ES-I3 (cell line): ENCODE data around the gene ORAI2.
"Not testable (repeated sequence)": the region's sequence is repeated elsewhere in the genome, so short reads cannot be mapped to it uniquely, and the experiment has no call there.

Experiments
- H3K36me3 ChIP-seq: 2 replicates; pipeline ENCODE4 v1.6.1; 2013; ENCODE audit warnings: mild to moderate bottlenecking, low read length, control low read depth, moderate library complexity; ENCODE audit not compliant: insufficient read depth
- H3K4me1 ChIP-seq: 2 replicates; pipeline ENCODE4 v1.6.1; 2013; ENCODE audit warnings: mild to moderate bottlenecking, control low read depth, low read length; ENCODE audit not compliant: insufficient read depth
- H3K9ac ChIP-seq: 2 replicates; pipeline ENCODE4 v1.6.1; 2013; ENCODE audit warnings: low read depth, mild to moderate bottlenecking, low read length, moderate library complexity
- H3K9me3 ChIP-seq: 2 replicates; pipeline ENCODE4 v1.6.1; 2013; ENCODE audit warnings: mild to moderate bottlenecking, low read length, moderate library complexity; ENCODE audit not compliant: control insufficient read depth, insufficient read depth

Gene ORAI2

GRCh38 chr7:102464577-102465280 is 31.4 kb downstream of the ORAI2 start, which contains the start of the genes ALKBH4 and LRWD1:
Gene ALKBH4 (minus strand): TSS chr7:102464863. CDS start chr7:102464836, 27 bp downstream.
Gene LRWD1 (plus strand): TSS chr7:102464984. CDS start chr7:102465081, 97 bp downstream.
- H3K9me3 ChIP-seq: no peaks in the 10 kb centered on the region
- no peaks in the 10 kb centered on the region; the same call in 1 of the 2 replicates for H3K4me1 ChIP-seq

GRCh38 chr7:102466097-102466496 is 32.7 kb downstream of the ORAI2 start:
- Histone ChIP-seq H3K9ac (no peak overlapping the region), H3K9me3 (no peaks in the 10 kb centered on the region), H3K4me1 (no peaks in the 10 kb centered on the region; the same call in 1 of the 2 replicates), H3K36me3 (no peaks in the 10 kb centered on the region)

More at GRCh38 chr7:102464577-102465280, 31.4 kb downstream of the ORAI2 start, which contains the start of the genes ALKBH4 and LRWD1:
- H3K36me3 ChIP-seq: no peaks in the 10 kb centered on the region
- peak within 1 kb of the TSS; percentile 85 for H3K9ac ChIP-seq

- Histone ChIP-seq H3K9ac (no peak overlapping the region), H3K4me1 (no peaks in the 10 kb centered on the region; the same call in 1 of the 2 replicates), H3K9me3 (no peaks in the 10 kb centered on the region), H3K36me3 (no peaks in the 10 kb centered on the region)
Measured at GRCh38 chr7:102467581-102468477, 34.5 kb downstream of the ORAI2 start.

GRCh38 chr7:102468478-102469350 is 35.3 kb downstream of the ORAI2 start:
- H3K4me1 ChIP-seq: no peaks in the 10 kb centered on the region; the same call in 1 of the 2 replicates
- no peaks in the 10 kb centered on the region for H3K36me3 ChIP-seq

GRCh38 chr7:102469351-102469971 is 36.1 kb downstream of the ORAI2 start:
- Histone ChIP-seq H3K4me1 (no peaks in the 10 kb centered on the region), H3K9me3 (no peaks in the 10 kb centered on the region), H3K36me3 (no peaks in the 10 kb centered on the region), H3K9ac (no peak overlapping the region)

More at GRCh38 chr7:102468478-102469350, 35.3 kb downstream of the ORAI2 start:
- H3K9ac ChIP-seq: no peak overlapping the region
- no peaks in the 10 kb centered on the region for H3K9me3 ChIP-seq

- Histone ChIP-seq H3K9me3 (no peaks in the 10 kb centered on the region), H3K4me1 (no peaks in the 10 kb centered on the region), H3K9ac (no peak overlapping the region), H3K36me3 (no peaks in the 10 kb centered on the region)
Measured at GRCh38 chr7:102469972-102470825, 36.8 kb downstream of the ORAI2 start.

GRCh38 chr7:102471791-102472125 is 38.4 kb downstream of the ORAI2 start:
- H3K4me1 ChIP-seq: no peaks in the 10 kb centered on the region
- H3K36me3 ChIP-seq: no peaks in the 10 kb centered on the region
- H3K9me3 ChIP-seq: no peaks in the 10 kb centered on the region
- no peak overlapping the region for H3K9ac ChIP-seq

- Histone ChIP-seq H3K36me3 (no peaks in the 10 kb centered on the region), H3K9me3 (no peaks in the 10 kb centered on the region), H3K4me1 (no peaks in the 10 kb centered on the region), H3K9ac (no peak overlapping the region)
Measured at GRCh38 chr7:102472126-102473041, 39.0 kb downstream of the ORAI2 start.

- Histone ChIP-seq H3K9ac (no peak overlapping the region), H3K4me1 (no peaks in the 10 kb centered on the region), H3K36me3 (no peaks in the 10 kb centered on the region), H3K9me3 (no peaks in the 10 kb centered on the region)
Measured at GRCh38 chr7:102473271-102473991, 40.1 kb downstream of the ORAI2 start.

GRCh38 chr7:102474116-102474515 is 40.7 kb downstream of the ORAI2 start:
- not testable (repeated sequence) for H3K9me3 ChIP-seq, H3K4me1 ChIP-seq, H3K9ac ChIP-seq, H3K36me3 ChIP-seq

GRCh38 chr7:102474736-102475435 is 41.5 kb downstream of the ORAI2 start:
- not testable (repeated sequence) for H3K4me1 ChIP-seq, H3K9ac ChIP-seq, H3K9me3 ChIP-seq, H3K36me3 ChIP-seq
